NCI-H82 treated with DMSO at 0.1 percent for 48 hours (cell line): Measurements from ENCODE around the gene NSD1.
"Not testable (repeated sequence)": the region's sequence is repeated elsewhere in the genome, so short reads cannot be mapped to it uniquely, and the experiment has no call there.

ENCODE experiments used
- DNase-seq: peaks from one replicate; lab custom pipeline; 2025; ENCODE audit not compliant: unreplicated experiment; lab: John Stamatoyannopoulos, UW

Gene NSD1

DNA sequence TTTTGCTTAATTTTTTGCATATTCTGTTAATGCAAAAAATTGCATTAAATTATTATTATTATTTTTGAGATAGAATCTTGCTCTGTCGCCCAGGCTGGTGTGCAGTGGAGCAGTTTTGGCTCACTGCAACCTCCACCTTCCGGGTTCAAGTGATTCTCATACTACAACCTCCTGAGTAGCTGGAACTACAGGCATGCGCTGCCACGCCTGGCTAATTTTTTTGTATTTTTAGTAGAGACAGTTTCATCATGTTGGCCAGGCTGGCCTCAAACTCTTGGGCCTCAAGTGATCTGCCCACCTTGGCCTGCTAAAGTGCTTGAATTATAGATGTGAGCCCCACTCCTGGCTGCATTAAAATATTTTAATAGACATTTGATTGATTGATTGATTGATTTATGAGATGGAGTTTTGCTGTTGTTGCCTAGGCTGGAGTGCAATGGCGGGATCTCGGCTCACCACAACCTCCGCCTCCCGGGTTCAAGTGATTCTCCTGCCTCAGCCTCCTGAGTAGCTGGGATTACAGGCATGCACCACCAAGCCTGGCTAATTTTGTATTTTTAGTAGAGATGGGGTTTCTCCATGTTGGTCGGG is 44.4 kb downstream of the NSD1 start:
- DNase-seq = not testable (repeated sequence)

DNA sequence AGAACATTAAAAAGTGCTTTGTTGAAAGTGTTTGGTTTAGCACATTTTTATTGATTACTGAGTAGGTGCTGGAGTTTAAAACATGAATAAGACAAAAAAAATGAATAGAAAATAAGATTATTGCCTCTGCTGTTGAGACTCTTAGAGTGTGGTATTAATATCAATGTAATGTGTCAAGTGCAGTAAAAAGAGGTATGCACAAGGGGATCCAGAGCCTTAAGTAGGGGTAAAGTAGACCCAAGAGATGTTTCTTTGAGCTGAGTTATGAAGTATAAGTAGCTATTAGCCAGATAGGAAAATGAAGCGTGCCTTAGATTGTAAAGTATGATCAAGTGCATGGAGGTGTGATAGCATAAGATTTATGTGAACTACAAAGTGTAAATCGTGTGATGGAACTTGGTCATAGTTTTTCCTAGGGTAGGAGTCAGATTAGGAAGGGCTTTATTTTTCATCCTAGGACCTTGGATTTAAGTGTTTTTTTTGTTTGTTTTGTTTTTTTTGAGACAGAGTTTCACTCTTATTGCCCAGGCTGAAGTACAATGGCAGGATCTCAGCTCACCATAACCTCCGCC is 45.2 kb downstream of the NSD1 start:
- DNase-seq = no peak

- DNase-seq = no peak
Measured at GRCh38 chr5:177179431-177179830, 45.9 kb downstream of the NSD1 start.

DNA sequence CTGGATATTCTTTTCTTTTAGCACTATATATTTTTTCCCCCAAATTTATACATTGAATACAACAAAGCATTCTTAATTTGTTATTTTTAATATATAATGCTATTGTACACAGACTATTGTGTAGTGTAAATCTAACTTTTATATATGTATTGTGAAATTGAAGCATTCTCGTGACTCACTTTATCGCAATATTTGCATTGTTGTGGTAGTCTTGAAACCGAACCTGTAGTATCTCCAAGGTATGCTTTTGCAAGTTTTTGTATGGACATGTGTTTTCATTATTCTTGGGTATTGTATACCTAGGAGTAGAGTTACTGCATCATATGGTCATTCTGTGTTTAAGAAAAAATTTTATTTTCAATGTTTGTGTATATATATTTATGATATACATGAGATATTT is 49.6 kb downstream of the NSD1 start:
- no peak for DNase-seq

DNA sequence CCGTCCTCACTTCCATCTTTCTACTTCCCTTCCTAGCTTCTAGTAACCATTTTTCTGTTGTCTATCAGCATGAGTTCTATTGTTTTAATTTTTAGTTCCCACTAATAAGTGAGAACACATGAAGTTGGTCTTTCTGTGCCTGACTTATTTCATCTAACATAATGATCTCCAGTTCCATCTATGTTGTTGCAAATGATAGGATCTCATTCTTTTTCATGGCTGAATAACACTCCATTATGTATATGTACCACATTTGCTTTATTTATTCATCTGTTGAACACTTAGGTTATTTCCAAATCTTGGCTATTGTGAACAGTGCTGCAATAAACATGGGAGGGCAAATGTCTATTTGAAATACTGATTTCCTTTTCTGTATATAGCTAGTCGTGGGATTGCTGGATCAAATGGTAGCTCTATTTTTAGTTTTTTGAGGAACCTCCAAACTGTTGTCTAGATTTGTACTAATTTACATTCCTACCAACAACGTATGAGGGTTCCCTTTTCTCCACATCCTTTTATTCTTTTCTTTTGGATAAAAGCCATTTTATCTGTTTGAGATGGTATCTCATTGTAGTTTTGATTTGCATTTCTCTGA is 50.3 kb downstream of the NSD1 start:
- no peak for DNase-seq

- no peak for DNase-seq
Measured at GRCh38 chr5:177185993-177186392, 52.4 kb downstream of the NSD1 start.

DNA sequence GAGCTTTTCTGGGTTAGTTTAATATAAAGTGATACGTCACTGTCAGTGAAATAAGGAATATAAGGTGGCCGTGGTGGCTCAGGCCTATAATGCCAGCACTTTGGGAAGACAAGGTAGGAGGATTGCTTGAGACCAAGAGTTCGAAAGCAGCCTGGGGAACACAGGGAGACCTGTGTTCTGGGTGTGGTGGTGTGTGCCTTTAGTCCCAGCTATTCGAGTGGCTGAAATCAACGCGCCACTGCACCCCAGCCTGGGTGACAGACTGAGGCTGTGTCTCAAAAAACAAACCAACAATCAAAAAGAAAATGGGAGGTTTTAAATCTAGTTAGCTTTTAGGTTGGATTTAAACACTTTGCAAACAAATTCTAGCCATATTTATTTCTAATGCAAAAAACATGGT is 53.1 kb downstream of the NSD1 start:
- no peak for DNase-seq

GRCh38 chr5:177188775-177189174 is 55.2 kb downstream of the NSD1 start:
- DNase-seq = no peak

DNA sequence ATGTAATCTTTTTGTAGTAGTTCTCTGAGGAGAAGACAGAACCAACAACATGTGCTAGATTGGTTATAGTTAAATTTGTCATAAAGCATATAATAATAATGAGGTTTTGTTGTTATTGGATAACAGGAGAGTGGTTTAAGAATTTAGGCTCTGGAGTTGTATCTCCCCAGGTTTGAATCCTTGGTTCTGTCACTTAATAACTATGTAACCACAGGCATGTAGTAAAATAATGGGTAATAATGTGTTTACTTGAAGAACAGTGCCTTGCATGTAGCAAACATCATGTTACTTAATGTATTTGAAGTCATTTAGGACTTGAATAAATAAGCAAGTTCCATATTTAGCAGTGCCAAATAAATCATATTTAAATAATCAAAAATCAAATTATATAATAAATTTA is 55.8 kb downstream of the NSD1 start:
- DNase-seq = no peak

- no peak for DNase-seq
Measured at GRCh38 chr5:177189965-177190364, 56.4 kb downstream of the NSD1 start.

DNA sequence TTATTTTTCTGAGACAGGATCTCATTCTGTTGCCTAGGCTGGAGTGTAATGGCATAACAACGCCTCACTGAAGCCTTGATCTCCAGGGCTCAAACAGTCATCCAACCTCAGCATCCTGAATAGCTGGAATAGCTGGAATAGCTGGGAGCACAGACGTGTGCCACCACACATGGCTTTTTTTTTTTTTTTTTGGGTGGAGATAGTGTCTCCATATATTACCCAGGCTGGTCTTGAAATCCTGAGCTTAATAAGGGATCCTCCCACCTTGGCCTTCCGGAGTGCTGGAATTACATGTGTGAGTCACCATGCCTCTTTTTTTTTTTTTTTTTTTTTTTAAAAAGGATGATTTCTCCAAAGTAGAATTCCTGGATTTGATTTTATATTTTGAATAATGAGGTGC is 60.7 kb downstream of the NSD1 start:
- DNase-seq = no peak

- no peak for DNase-seq
Measured at GRCh38 chr5:177195307-177195952, 61.9 kb downstream of the NSD1 start.

GRCh38 chr5:177198738-177199137 is 65.2 kb downstream of the NSD1 start:
- DNase-seq = no peak

GRCh38 chr5:177204281-177204680 is 70.7 kb downstream of the NSD1 start:
- DNase-seq = no peak

GRCh38 chr5:177209610-177210009 is 76.0 kb downstream of the NSD1 start:
- no peak for DNase-seq

DNA sequence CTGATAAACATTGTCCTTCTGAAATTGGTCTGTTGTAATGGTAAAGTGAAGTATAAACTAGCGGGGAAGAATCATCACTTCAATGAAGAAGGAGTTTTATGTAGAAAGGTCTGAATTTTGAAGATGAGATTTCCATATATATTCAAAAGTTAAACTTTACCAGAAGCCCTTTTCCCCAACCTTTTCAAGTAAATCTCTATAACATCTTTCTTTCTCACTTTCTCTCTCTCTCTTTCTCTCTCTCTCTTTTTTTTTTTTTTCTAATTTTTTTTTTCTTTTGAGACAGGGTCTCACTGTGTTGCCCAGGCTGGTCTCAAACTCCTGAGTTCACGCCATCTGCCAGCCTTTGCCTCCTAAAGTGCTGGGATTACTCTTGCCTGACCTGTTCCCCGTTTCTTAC is 78.7 kb downstream of the NSD1 start:
- no peak for DNase-seq

DNA sequence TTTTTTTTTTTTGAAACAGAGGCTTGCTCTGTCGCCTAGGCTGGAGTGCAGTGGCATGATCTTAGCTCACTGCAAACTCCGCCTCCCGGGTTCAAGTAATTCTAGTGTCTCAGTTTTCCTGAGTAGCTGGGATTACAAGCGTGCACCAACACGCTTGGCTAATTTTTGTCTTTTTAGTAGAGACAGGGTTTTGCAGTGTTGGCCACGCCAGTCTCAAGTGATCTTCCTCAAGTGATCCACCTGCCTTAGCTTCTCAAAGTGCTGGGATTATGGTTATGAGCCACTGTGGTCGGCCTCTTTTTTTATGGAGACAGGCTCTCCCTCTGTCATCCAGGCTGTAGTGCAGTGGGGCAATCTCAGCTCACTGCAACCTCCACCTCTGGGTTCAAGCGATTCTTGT is 87.0 kb downstream of the NSD1 start:
- no peak for DNase-seq

DNA sequence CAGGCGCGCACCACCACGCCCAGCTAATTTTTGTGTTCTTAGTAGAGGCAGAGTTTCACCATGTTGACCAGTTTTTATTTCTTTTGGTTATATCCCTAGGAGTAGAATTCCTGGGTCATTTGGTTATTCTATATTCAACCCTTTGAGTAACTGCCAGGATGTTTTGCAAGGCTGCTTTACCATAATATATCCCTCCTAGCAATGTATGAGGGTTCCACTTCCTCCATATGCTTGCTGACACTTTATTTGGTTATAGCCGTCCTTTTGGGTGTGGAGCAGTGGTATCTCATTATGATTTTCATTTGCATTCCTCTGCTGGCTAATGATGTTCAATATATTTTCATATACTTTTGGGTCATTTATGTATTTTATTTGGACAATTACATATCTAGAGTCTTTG is 88.7 kb downstream of the NSD1 start:
- DNase-seq = no peak

GRCh38 chr5:177225798-177226197 is 92.2 kb downstream of the NSD1 start:
- DNase-seq = no peak

DNA sequence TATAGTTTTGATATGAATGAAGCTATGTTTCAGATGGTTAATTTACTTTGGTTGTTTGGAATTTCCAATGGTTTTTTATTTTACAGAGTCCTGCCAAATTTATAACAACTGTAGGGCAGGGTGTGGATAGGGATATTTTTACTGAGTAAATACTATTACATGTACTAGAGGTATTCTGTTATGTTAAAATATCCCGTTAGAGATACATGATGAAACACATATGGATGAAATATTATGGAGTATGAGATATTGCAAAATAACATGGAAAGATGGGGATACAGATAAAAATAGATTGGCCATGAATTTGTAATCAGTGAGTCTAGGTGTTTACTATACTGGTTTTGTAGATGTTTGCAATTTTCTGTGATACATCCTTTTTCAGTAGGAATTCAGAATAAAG is 93.3 kb downstream of the NSD1 start:
- DNase-seq = no peak

- no peak for DNase-seq
Measured at GRCh38 chr5:177228751-177229150, 95.2 kb downstream of the NSD1 start.

DNA sequence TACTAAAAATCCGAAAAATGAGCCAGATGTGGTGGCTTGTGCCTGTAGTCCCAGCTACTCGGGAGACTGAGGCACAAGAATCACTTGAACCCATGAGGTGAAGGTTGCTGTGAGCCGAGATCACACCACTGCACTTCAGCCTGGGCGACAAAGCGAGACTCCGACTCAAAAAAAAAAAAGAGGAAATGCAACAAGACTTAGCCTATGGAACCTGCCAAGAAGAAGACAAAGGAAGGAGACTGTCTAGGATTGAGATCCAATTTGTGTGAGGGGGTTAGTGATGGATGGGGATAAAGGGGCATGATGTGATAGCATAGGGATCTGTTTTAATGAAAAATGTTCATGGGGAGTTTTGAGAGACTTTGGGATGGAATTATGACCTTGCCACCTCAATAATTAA is 97.1 kb downstream of the NSD1 start:
- no peak for DNase-seq
